Loucy (cell line): Measurements from ENCODE around the gene EMC1.

Experiments used
- CTCF ChIP-seq: fragments of 200-600 bp; sonication (generic); conservative IDR thresholded peaks from 2 replicates; pipeline ENCODE4 v1.5.1; 2014; ENCODE audit warnings: mild to moderate bottlenecking, antibody characterized with exemption, low read length
- EZH2phosphoT487 ChIP-seq: fragments of 200-600 bp; IDR thresholded peaks from 2 replicates; pipeline ENCODE4 v1.6.1; 2018; ENCODE audit warnings: antibody characterized with exemption, mild to moderate bottlenecking, moderate library complexity, borderline replicate concordance

GRCh38 chr1:19212167-19212566, 39.2 kb downstream of the EMC1 start:
- no peak for TF ChIP-seq CTCF
- TF ChIP-seq EZH2phosphoT487: no peak
